NCI-H748 (cell line): Measurements from ENCODE around the gene SURF6.

Experiments
- DNase-seq: peaks from one replicate; lab custom pipeline; 2025; ENCODE audit not compliant: unreplicated experiment; lab: John Stamatoyannopoulos, UW

SURF6 gene

GRCh38 chr9:133368249-133368881 lies 32.4 kb upstream of the SURF6 start:
- peak; percentile 90 for DNase-seq

- DNase-seq = no peak
Measured at GRCh38 chr9:133367778-133368177, 31.8 kb upstream of the SURF6 start.

- no peak for DNase-seq
Measured at GRCh38 chr9:133367221-133367620, 31.2 kb upstream of the SURF6 start.

- no peak for DNase-seq
Measured at GRCh38 chr9:133366435-133366834, 30.4 kb upstream of the SURF6 start.

- DNase-seq = no peak
Measured at GRCh38 chr9:133362359-133363044, 26.5 kb upstream of the SURF6 start.

GRCh38 chr9:133361507-133362092 lies 25.6 kb upstream of the SURF6 start:
- DNase-seq = no peak

- DNase-seq = no peak
Measured at GRCh38 chr9:133360400-133361393, 24.7 kb upstream of the SURF6 start.

- DNase-seq = peak; percentile 23
Measured at GRCh38 chr9:133359399-133360175, 23.6 kb upstream of the SURF6 start.

GRCh38 chr9:133357656-133358055 lies 21.7 kb upstream of the SURF6 start:
- DNase-seq = no peak

GRCh38 chr9:133356391-133357091 lies 20.6 kb upstream of the SURF6 start, which contains the start of the genes SURF1 and SURF2:
Gene SURF1 (minus strand): TSS chr9:133356487. CDS start chr9:133356453, 34 bp downstream.
Gene SURF2 (plus strand): TSS chr9:133356550. CDS start chr9:133356593, 43 bp downstream.
- peak; percentile 89 for DNase-seq

GRCh38 chr9:133355881-133356357 lies 19.9 kb upstream of the SURF6 start:
- peak; percentile 59 for DNase-seq

GRCh38 chr9:133354766-133355165 lies 18.8 kb upstream of the SURF6 start:
- no peak for DNase-seq

- DNase-seq = no peak
Measured at GRCh38 chr9:133353548-133353947, 17.6 kb upstream of the SURF6 start.

- DNase-seq = no peak
Measured at GRCh38 chr9:133352635-133353340, 16.8 kb upstream of the SURF6 start.

GRCh38 chr9:133351908-133352634 lies 16.1 kb upstream of the SURF6 start:
- DNase-seq = peak; percentile 55

- DNase-seq = no peak
Measured at GRCh38 chr9:133351526-133351907, 15.5 kb upstream of the SURF6 start.

GRCh38 chr9:133349965-133350616 lies 14.1 kb upstream of the SURF6 start:
- DNase-seq = no peak
